B cell (primary cell): ENCODE measurements around the gene RASSF4. TPM values are rescaled to one million over a fixed set of nuclear protein-coding genes. Genes with fewer than 3 reads are reported as not detected.
A peak's percentile ranks its signal among the peaks of the same experiment; 100 is the strongest.

Source experiments
- ATAC-seq: fragments of 200-7000 bp; cut with Tn5 transposase; one replicate; pipeline ENCODE4 v1.10.0; 2021; ENCODE audit warnings: low read depth, mild to moderate bottlenecking, moderate number of reproducible peaks, moderate library complexity
- CTCF ChIA-PET: fragments of 350-600 bp; sonication (Branson Sonifier 250); formaldehyde crosslinking; loops from one replicate; lab custom pipeline; 2021; ENCODE audit warnings: antibody characterized with exemption, inconsistent platforms; lab: Charles Lee
- POLR2A ChIA-PET: fragments of 350-600 bp; sonication (Branson Sonifier 250); formaldehyde crosslinking; loops from one replicate; lab custom pipeline; 2021; ENCODE audit warnings: antibody characterized with exemption; lab: Charles Lee
- DNase-seq: peaks from one replicate; pipeline ENCODE4 v3.0.0; 2013
- H2AFZ ChIP-seq: 2 replicates; pipeline ENCODE4 v1.6.1; 2012; ENCODE audit warnings: mild to moderate bottlenecking, low read depth, low read length; ENCODE audit not compliant: insufficient read depth, poor library complexity, severe bottlenecking
- H3K27ac ChIP-seq, 2 donors: 1 replicate in 1 of 2; 2 replicates in 1 of 2; pipeline ENCODE4 v1.5.1; 2012 to 2013; ENCODE audit warnings: low read length in 2 of 2, mild to moderate bottlenecking in 2 of 2, moderate library complexity in 1 of 2
- H3K27me3 ChIP-seq, 4 experiments: fragments of 200-600 bp in 1 of 4; sonication (generic) in 1 of 4; replicated peaks in 1 of 4; 1 replicate in 2 of 4; 2 replicates in 2 of 4; pipeline versions ENCODE4 v1.6.1 to v1.7.0; 2013 to 2016; ENCODE audit warnings: low read length in 3 of 4, mild to moderate bottlenecking in 2 of 4, mixed read lengths in 1 of 4, moderate library complexity in 1 of 4; ENCODE audit not compliant: insufficient read depth in 4 of 4, control insufficient read depth in 3 of 4; ENCODE audit errors: control extremely low read depth in 1 of 4
- H3K36me3 ChIP-seq, 2 experiments: replicated peaks in 1 of 2; 1 replicate in 1 of 2; 2 replicates in 1 of 2; pipeline versions ENCODE4 v1.6.1 to v1.7.1; 2013; ENCODE audit warnings: low read length in 1 of 2; ENCODE audit not compliant: insufficient read depth in 2 of 2, control insufficient read depth in 1 of 2; ENCODE audit errors: control extremely low read depth in 1 of 2, extremely low read depth in 1 of 2
- H3K4me1 ChIP-seq, 2 donors: fragments of 200-600 bp in 1 of 2; sonication (generic) in 1 of 2; 1 replicate in 1 of 2; 2 replicates in 1 of 2; pipeline versions ENCODE4 v1.5.1 to v1.6.1; 2013 to 2017; ENCODE audit warnings: low read length in 2 of 2; ENCODE audit not compliant: control insufficient read depth in 2 of 2, insufficient read depth in 2 of 2
- H3K4me2 ChIP-seq: replicated peaks from 2 replicates; pipeline ENCODE3; 2012; ENCODE audit warnings: mild to moderate bottlenecking, low read depth, low read length; ENCODE audit not compliant: poor library complexity, severe bottlenecking
- H3K4me3 ChIP-seq, 5 experiments: fragments of 200-600 bp in 1 of 5; sonication (generic) in 1 of 5; 1 replicate in 3 of 5; 2 replicates in 2 of 5; pipeline versions ENCODE4 v1.5.1 to v1.7.0; 2011 to 2016; ENCODE audit warnings: low read length in 4 of 5, mild to moderate bottlenecking in 4 of 5, low read depth in 2 of 5, control low read depth in 1 of 5, moderate library complexity in 1 of 5; ENCODE audit not compliant: insufficient read depth in 1 of 5; ENCODE audit errors: control extremely low read depth in 1 of 5, extremely low read depth in 1 of 5
- H3K79me2 ChIP-seq: fragments of 200-600 bp; sonication (generic); one replicate; pipeline ENCODE4 v1.6.0; 2016; ENCODE audit warnings: low read length; ENCODE audit not compliant: control insufficient read depth, insufficient read depth
- H3K9ac ChIP-seq: fragments of 200-600 bp; sonication (generic); 2 replicates; pipeline ENCODE4 v1.6.1; 2017; ENCODE audit warnings: mild to moderate bottlenecking, low read length, moderate library complexity
- H3K9me3 ChIP-seq, 3 donors: one replicate each; pipeline versions ENCODE4 v1.6.1 to v1.7.1; 2013; ENCODE audit warnings: low read length in 2 of 3; ENCODE audit not compliant: control insufficient read depth in 2 of 3, insufficient read depth in 1 of 3; ENCODE audit errors: control extremely low read depth in 1 of 3
- H4K20me1 ChIP-seq: 2 replicates; pipeline ENCODE4 v1.6.0; 2012; ENCODE audit warnings: mild to moderate bottlenecking, low read length; ENCODE audit not compliant: insufficient read depth, control insufficient read depth, poor library complexity, severe bottlenecking
- H3K27ac Mint-ChIP-seq: one replicate; pipeline ENCODE4 v1.8.0; 2021; ENCODE audit warnings: mixed read lengths
- H3K27me3 Mint-ChIP-seq: one replicate; pipeline ENCODE4 v1.8.0; 2021; ENCODE audit warnings: mixed read lengths
- H3K4me1 Mint-ChIP-seq: one replicate; pipeline ENCODE4 v1.8.0; 2021; ENCODE audit warnings: mixed read lengths
- H3K4me3 Mint-ChIP-seq: one replicate; pipeline ENCODE4 v1.8.0; 2021; ENCODE audit warnings: mixed read lengths
- H3K9me3 Mint-ChIP-seq: one replicate; pipeline ENCODE4 v1.8.0; 2022; ENCODE audit warnings: mixed read lengths; ENCODE audit not compliant: insufficient read depth
- EZH2 ChIP-seq: IDR thresholded peaks from 2 replicates; pipeline ENCODE4 v1.6.1; 2012; ENCODE audit warnings: borderline replicate concordance, low read depth, mild to moderate bottlenecking, moderate library complexity, low read length; ENCODE audit not compliant: insufficient read depth, poor library complexity, severe bottlenecking
- WGBS: methylation state at CpG from one replicate; pipeline ENCODE4 v1.1.5; 2013; ENCODE audit warnings: missing lambda C conversion rate; ENCODE audit not compliant: insufficient coverage; 5-methylcytosine and 5-hydroxymethylcytosine counted together
- intact Hi-C: fragments of 100-400 bp; cut with micrococcal nuclease; formaldehyde crosslinking; loops from one replicate; pipeline ENCODE4 v1.10.0; 2022
- polyA plus RNA-seq: library from polyadenylated mRNA; depleted of rRNA; stranded (reverse); fragments of >200 nt; gene quantifications from 2 replicates; pipeline ENCODE4 v1.2.3, GENCODE V29; 2012
- total RNA-seq, 2 donors: library from RNA; stranded (reverse); fragments of 120-200 nt in 1 of 2; gene quantifications; 1 replicate in 1 of 2; 2 replicates in 1 of 2; pipeline versions ENCODE4 v1.2.3 to v1.2.4, GENCODE V29; 2013 to 2022
- TF ChIP-seq, protein P1 (sequence below): fragments of 200-600 bp; IDR thresholded peaks from one replicate; pipeline ENCODE4 v1.8.0; 2022; ENCODE audit warnings: antibody characterized with exemption, mild to moderate bottlenecking

Gene RASSF4
- total and polyA plus RNA-seq, 2 donors (not counting 1 experiment from before 2014, with no cell fraction given): 1.9 to 2.6 TPM

DNA sequence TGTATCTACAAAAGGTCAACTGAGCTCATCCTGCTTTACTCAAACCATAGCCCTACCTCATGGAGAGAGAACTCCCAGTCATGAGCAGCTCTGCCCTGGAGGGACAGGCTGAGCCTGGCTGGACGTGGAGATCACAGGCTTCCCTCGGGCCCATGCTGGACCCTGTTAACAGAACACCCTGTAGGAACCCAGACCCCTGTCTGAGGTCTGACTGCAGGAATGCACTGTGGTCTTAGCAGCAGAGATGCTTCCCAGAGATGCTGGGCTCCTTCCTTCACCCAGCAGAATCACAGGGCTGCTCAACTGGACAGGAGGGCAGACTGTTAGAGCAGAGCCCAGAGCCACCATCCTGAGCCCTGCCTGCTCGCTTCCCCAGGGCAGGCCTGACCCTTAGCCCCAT lies 47.7 kb upstream of the RASSF4 start:
- Histone ChIP-seq H3K4me1 (peaks cover 10 to 14% of the 10 kb centered on the region in 2 donors), H2AFZ (no peak overlapping the region), H4K20me1 (no peaks in the 10 kb centered on the region), H3K4me3 (no peak overlapping the region), H3K27ac (no peak overlapping the region), H3K9me3 (no peaks in the 10 kb centered on the region), H3K4me2 (no peak overlapping the region), H3K9ac (no peak overlapping the region), H3K27me3 (peaks cover 0 to 5% (median 0%) of the 10 kb centered on the region in 4 experiments), H3K36me3 (no peaks in the 10 kb centered on the region), H3K79me2 (no peaks in the 10 kb centered on the region)
- POLR2A ChIA-PET: no interaction called here
- ATAC-seq (no peak), DNase-seq (no peak)
- CTCF ChIA-PET: no interaction called here
- WGBS: 75% methylated on average over 3 of the region's 3 CpGs
- Mint-ChIP-seq H3K27ac (no peak overlapping the region), H3K4me1 (peaks cover 11% of the 10 kb centered on the region), H3K9me3 (no peaks in the 10 kb centered on the region), H3K27me3 (peaks cover 15% of the 10 kb centered on the region), H3K4me3 (no peak overlapping the region)
- TF ChIP-seq EZH2: no peak
- TF ChIP-seq, protein P1, sequence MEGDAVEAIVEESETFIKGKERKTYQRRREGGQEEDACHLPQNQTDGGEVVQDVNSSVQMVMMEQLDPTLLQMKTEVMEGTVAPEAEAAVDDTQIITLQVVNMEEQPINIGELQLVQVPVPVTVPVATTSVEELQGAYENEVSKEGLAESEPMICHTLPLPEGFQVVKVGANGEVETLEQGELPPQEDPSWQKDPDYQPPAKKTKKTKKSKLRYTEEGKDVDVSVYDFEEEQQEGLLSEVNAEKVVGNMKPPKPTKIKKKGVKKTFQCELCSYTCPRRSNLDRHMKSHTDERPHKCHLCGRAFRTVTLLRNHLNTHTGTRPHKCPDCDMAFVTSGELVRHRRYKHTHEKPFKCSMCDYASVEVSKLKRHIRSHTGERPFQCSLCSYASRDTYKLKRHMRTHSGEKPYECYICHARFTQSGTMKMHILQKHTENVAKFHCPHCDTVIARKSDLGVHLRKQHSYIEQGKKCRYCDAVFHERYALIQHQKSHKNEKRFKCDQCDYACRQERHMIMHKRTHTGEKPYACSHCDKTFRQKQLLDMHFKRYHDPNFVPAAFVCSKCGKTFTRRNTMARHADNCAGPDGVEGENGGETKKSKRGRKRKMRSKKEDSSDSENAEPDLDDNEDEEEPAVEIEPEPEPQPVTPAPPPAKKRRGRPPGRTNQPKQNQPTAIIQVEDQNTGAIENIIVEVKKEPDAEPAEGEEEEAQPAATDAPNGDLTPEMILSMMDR: no peak
- intact Hi-C loops: no loop called here

DNA sequence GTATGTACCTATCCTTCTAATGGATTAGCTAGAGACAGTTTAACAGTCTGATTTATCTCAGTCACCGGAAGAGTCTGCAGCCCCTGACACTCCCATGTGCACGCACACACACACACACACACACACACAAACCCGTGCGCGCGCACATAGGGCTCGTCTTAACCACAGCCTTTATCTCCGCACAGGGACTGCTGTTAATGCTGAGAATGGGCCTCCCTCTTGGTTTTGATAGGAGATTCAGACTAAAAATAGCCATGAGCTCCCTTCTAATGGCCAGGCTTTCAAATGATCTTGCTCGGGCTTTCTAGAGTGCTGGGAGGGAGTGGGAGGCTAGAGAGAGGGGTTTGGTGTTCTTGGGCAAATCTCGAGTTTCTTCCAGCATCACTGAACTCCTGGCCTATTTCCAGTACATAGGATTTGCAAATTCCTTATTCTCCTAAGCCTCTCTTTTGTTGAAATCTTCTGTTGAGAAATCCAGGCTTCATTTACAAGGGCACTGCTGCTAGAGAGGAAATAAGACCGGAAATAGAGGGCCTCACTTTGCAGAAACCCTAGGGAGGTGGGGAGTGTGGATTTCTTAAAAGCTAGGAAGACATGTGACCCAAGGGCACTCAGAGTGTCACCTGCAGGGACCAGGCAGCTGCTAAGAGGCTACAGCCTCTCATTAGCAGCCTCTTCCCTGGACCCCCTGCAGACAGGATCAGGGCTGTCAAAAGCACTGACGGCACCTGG lies 46.1 kb upstream of the RASSF4 start:
- H3K9me3 ChIP-seq: no peaks in the 10 kb centered on the region
- H3K27me3 ChIP-seq: peaks cover 0 to 2% (median under 1%) of the 10 kb centered on the region in 4 experiments
- H4K20me1 ChIP-seq: no peaks in the 10 kb centered on the region
- H2AFZ ChIP-seq: peak overlapping the region; percentile 60
- H3K27ac Mint-ChIP-seq: no peak overlapping the region
- POLR2A ChIA-PET: no interaction called here
- H3K79me2 ChIP-seq: no peaks in the 10 kb centered on the region
- peak overlapping the region; percentile 54 for H3K4me2 ChIP-seq
- peaks cover 10 to 14% of the 10 kb centered on the region in 2 donors for H3K4me1 ChIP-seq
- no peak for DNase-seq
- no peak overlapping the region for H3K27ac ChIP-seq
- no peaks in the 10 kb centered on the region for H3K9me3 Mint-ChIP-seq
- TF ChIP-seq EZH2: no peak
- TF ChIP-seq, protein P1: no peak
- no peak overlapping the region for H3K4me3 ChIP-seq
- H3K36me3 ChIP-seq: no peaks in the 10 kb centered on the region
- ATAC-seq: no peak
- peak overlapping the region; percentile 27 for H3K4me3 Mint-ChIP-seq
- H3K27me3 Mint-ChIP-seq: peaks cover 12% of the 10 kb centered on the region
- intact Hi-C loops: no loop called here
- 14% methylated on average over 5 of the region's 12 CpGs for WGBS
- CTCF ChIA-PET: no interaction called here
- H3K4me1 Mint-ChIP-seq: peaks cover 11% of the 10 kb centered on the region
- peak overlapping the region; percentile 3 for H3K9ac ChIP-seq
